ENCODE measurements around the gene TASP1.

- TF ChIP-seq CTCF (IDR thresholded peaks at IDR 0.05) (no peak), POLR2AphosphoS5 (IDR thresholded peaks at IDR 0.05) (no peak)
Observed at GRCh38 chr20:13535627-13536026, 103.1 kb downstream of the TASP1 start.
